ENCODE data around the gene HSP90AA1.
A peak's percentile ranks its signal among the peaks of the same experiment; 100 is the strongest.
"Not testable (repeated sequence)": the region's sequence is repeated elsewhere in the genome, so short reads cannot be mapped to it uniquely, and the experiment has no call there.

HSP90AA1 gene

DNA sequence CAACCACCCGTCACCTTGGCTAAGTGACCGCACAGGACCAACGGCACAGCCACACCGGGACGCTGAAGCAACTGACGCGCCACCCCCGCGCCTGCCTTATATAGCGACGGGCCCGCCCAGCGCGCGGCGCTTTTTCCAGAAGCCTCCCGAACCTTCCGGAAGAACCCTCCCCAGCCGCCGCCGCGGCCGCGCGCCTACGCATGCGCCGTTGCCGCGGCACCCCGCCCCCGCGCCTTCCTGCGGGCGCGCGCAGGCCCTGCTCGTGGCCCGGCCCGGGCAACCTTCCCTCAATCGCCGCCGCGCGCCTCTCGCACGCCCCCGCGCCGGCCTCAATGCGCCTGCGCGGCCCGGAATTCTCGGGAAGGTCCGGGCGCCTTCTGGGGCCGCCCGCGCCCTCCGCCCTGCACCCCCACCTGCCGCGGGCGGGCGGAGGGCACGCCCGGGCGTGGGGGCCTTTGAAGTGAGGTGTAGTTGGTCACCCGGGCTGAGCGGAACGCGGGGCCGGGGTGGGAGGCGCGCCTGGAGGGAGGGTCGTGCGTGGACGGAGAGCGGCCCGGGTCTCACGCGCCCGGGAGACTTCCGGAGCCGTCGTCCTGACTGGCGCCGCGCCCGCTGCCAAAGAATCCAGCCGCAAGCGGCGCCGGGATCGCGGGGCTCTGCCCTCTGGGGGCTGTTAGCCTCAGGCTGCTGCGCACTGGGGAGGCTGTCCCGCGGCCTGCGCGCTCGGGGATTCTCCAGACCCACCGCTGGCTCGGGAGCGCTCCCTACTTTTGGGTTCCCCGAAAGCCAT, at the start of gene HSP90AA1:
HSP90AA1 (minus strand) TSS at position 73 of the 790 bp plus-strand sequence. CDS start 666 bp downstream, outside the sequence.
- DNase-seq (ENCODE audit: low read depth in 2 of 2): peak; percentile 96 to 97

DNA sequence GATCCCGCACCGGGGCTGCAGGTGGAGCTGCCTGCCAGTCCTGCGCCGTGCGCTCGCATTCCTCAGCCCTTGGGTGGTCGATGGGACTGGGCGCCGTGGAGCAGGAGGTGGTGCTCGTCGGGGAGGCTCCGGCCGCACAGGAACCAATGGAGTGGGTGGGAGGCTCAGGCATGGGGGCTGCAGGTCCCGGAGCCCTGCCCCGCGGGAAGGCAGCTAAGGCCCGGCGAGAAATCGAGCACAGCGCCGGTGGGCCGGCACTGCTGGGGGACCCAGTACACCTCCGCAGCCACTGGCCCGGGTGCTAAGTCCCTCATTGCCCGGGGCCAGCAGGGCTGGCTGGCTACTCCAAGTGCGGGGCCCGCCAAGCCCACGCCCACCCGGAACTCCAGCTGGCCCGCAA, 48.6 kb upstream of the HSP90AA1 start:
- not testable (repeated sequence) for DNase-seq (ENCODE audit: low read depth in 2 of 2)

DNA sequence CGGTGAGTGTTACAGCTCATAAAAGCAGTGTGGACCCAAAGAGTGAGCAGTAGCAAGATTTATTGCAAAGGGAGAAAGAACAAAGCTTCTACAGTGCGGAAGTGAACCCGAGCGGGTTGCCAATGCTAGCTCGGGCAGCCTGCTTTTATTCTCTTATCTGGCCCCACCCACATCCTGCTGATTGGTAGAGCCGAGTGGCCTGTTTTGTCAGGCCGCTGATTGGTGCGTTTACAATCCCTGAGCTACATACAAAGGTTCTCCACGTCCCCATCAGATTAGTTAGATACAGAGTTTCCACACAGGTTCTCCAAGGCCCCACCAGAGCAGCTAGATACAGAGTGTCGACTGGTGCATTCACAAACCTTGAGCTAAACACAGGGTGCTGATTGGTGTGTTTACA, 47.9 kb upstream of the HSP90AA1 start:
- not testable (repeated sequence) for DNase-seq (ENCODE audit: low read depth in 2 of 2)

DNA sequence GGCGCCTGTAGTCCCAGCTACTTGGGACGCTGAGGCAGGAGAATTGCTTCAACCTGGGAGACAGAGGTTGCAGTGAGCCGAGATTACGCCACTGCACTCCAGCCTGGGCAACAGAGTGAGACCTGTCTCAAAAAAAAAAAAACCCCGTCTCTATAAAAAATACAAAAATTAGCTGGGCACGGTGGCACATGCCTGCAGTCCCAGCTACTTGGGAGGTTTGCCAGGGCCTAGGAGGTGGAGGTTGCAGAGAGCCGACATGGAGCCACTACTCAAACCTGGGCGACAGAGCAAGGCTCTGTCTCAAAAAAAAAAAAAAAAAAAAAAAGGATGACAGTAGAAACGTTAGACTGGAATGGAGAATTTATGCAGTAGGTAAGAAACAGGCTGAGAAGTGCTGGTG, 47.2 kb upstream of the HSP90AA1 start:
- not testable (repeated sequence) for DNase-seq (ENCODE audit: low read depth in 2 of 2)

DNA sequence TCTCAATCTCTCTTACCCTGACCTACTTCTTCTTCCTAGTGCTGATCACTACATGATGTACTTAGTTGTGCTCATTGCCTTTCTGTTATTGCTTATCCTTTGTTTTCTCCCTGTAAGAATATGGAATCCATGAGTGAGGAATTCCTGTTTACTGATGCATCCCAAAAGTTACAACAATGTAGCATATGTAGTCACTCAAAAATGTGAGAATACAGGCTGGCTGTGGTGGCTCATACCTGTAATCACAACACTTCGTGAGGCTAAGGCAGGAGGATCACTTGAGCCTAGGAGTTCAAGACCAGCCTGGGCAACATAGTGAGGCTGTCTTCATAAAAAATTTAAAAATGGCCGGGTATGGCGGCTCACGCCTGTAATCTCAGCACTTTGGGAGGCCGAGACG, 44.9 kb upstream of the HSP90AA1 start:
- DNase-seq (ENCODE audit: low read depth in 2 of 2): no peak

DNA sequence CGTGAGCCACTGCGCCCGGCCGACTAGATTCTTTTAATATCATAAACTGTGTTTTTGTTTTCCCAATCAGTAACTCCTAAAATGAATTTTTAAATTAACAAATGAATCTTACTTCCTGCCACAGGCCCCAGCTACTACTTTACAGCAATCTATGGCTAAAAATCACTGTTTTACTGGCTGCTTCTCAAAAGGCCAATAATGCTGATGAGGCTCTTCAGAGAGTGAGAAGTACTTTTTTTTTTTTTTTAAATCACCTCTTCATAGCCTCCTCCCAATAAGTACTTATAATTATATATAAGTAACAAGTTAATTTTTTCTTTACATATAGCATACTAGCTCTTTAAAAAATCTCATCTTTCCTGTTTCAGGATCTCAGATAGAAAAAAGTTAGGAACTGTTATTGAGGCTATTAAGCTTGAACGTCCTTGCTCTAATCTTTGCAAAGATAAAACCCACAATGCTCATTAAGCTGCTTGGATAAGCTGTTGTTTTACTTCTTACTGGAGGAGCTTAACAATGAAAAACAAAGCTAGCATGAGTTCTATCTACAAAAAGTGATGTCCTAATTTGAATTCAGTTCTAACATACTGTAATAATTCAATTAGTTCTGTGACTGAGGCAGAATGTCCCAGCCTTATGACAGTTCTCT, 40.1 kb upstream of the HSP90AA1 start:
- no peak for DNase-seq (ENCODE audit: low read depth in 2 of 2)

DNA sequence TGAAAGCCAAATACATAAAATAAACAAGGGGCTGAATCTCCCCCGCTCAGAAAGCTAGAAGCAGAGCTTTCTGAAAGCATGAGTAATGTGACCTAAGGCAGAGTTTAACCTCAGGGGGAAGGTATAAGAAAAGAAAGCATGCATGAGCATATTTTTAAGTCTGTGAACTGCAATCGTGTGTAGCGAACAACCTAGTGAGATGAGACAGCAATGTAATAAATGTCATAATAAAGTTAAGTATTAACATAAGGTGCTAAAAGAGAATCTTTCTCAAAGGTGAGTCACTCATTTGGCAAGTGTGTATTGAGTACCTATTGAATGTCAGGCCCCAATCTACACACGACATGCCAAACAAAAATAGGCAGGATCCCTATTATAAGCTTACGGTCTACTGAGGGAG, 38.7 kb upstream of the HSP90AA1 start:
- no peak for DNase-seq (ENCODE audit: low read depth in 2 of 2)

DNA sequence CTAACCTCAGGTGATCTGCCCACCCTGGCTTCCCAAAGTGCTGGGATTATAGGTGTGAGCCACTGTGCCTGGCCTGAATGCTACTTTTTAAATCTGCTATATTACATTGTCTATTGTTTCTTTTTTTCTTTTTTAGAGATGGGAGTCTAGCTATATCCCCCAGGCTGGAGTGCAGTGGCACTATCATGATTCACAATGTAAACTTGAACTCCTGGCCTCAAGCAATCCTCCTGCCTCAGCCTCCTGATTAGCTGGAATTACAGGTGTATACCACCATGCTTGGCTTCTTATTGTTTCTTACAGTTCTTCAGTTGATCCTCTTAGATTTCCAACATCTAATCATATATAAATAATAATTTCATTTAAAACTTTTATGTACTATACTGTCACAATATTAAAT, 37.6 kb upstream of the HSP90AA1 start:
- DNase-seq (ENCODE audit: low read depth in 2 of 2): no peak

DNA sequence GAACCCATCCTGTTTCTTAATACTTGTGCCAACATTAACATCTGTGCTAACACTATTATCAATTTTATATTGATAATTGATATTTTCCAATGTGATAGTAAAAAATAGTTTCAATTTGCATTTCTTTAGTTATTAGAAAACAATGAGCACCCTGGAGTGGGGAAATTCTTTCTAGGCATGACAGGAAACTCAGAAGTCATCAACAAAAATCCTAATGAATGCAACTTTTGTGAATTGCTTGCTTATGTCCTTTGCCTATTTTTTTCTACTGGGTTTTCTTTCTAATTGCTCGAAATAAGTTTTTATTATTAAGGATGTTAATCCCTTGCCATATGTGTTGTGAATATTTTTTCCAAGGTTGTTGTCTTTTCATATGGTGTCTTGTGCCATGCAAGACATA, 34.7 kb upstream of the HSP90AA1 start:
- DNase-seq (ENCODE audit: low read depth in 2 of 2): no peak

DNA sequence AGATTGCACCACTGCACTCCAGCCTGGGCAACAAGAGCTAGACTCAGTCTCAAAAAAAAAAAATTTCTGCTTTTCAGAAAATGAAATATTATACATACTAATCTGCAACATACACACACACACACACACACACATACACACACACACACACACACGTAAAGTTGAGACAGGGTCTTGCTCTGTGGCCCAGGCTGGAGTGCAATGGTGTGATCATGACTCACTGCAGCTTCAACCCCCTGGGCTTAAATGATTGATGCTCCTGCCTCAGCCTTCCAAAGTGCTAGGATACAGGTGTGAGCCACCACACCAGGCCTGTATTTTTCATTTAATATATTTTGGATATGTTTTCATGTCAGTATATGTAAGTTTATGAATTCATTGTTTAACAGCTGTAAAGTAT, 34.0 kb upstream of the HSP90AA1 start:
- DNase-seq (ENCODE audit: low read depth in 2 of 2): no peak

DNA sequence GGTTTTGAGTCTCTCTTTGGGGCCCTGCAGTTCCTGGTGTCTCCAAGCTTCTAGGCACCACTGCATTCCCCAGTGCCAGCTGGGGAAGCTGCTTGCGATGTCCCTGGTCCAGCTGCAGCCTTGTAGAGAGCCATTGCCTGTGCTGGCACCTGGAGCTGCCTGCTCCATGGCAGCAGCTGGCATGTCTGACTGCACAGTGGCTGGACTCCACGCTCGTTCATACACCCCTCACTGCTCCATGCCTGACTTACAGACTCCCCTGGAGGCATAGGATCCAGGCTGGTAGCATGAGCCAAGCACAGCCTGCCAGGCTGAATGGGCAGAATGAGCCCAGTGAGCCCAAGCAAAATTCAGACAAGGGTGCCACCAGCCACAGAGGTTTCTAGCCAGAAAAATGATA, 31.0 kb upstream of the HSP90AA1 start:
- DNase-seq (ENCODE audit: low read depth in 2 of 2): no peak

DNA sequence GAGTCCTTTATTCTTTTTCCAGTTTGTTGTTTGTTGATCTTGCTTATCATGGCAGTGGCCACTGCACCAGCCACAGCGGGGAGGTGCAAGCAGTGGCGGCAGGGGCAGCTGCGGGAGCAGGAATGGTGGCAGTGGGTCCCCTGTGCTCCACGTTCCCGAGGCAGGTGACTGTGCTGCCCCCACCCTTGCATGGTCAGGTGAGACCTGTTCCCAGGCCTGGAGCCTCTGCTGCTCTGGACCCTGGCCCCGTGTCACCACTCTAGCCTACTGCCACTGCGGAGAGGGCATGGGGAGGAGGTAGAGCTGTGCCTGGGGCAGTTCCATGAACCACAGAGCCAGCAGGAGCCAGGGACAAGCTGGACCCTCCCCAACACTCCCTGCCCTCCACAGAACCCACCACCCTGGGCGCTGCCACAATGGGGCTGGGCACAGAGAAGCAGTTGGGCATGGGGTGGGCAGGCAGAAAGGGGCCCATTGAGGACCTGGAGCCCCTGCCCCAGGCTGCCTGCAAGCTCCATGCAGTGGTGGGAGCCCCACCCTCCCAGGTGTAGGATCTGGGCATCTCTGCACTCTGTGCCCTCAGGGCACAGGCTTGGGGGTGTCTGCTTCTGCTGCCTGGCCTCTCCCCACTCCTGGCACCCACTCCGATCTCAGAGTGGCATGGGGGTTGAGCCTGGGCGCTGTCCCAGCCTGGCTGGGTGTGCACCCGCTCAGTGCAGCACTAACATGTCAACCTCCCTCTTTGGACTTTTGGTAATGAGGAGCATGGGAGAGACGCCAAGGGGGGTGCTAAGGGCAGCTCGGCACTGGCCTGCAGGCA, 29.7 kb upstream of the HSP90AA1 start:
- no peak for DNase-seq (ENCODE audit: low read depth in 2 of 2)

DNA sequence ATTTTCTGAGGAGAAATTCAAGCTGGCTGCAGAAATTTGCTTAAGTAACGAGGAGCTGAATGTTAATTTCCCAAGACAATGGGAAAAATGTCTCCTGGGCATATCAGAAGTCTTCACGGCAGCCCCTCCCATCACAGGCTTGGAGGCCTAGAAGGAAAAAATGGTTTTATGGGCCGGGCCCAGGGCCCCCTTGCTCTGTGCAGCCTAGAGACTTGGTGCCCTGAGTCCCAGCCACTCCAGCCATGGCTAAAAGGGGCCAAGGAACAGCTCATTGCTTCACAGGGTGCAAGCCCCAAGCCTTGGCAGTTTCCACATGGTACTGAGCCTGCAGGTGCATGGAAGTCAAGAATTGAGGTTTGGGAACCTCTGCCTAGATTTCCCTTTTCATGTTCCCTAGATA, 24.3 kb upstream of the HSP90AA1 start:
- DNase-seq (ENCODE audit: low read depth in 2 of 2): no peak

DNA sequence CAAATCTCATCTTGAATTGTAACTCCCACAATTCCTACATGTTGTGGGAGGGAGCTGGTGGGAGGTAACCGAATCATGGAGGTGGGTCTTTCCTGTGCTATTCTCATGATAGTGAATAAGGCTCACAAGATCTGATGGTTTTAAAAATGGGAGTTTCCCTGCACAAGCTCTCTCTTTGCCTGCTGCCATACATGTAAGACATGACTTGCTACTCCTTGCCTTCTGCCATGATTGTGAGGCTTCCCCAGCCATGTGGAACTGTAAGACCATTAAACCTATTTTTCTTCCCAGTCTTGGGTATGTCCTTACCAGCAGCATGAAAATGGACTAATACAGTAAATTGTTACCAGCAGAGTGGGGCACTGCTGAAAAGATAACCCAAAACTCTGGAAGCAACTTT, 22.5 kb upstream of the HSP90AA1 start:
- not testable (repeated sequence) for DNase-seq (ENCODE audit: low read depth in 2 of 2)

DNA sequence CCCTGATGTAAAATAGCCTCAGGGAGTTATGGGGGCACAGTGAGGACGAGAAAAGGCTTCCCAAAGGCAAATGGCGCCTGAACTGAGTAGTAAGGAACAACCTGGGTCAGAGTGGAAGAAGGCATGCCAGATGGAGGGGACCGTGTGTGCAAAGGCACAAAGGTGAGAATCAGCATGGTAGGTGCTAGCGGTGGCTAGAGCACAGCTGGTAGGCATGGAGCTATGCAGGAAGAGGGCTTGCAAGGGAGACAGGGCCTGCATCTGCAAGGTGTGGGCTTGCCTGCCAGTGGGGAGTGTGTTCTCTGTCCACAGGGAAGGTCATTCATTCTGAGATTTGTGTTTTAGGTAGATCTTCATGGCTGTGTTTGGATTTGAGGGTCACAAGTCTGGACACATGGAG, 18.5 kb upstream of the HSP90AA1 start:
- DNase-seq (ENCODE audit: low read depth in 2 of 2): no peak

DNA sequence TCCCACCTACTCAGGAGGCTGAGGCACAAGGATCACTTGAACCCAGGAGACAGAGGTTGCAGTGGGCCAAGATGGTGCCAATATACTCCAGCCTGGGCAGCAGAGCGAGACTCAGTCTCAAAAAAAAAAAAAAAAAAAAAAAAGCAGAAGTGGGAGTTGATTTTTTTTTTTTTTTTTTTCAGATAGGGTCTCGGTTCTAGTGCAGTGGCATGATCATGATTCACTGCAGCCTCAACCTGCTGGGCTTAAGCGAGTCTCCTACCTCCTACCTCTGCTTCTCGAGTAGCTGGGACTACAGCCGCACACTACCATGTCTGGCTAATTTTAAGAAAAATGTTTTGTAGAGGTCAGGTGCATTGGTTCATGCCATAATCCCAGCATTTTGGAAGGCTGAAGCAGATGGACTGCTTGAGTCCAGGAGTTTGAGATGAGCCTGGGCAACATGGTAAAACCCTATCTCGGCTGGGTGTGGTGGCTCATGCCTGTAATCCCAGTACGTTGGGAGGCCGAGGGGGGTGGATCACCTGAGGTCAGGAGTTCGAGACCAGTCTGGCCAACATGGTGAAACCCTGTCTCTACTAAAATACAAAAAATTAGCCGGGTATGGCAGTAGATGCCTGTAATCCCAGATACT, 16.3 kb upstream of the HSP90AA1 start:
- DNase-seq (ENCODE audit: low read depth in 2 of 2): no peak

DNA sequence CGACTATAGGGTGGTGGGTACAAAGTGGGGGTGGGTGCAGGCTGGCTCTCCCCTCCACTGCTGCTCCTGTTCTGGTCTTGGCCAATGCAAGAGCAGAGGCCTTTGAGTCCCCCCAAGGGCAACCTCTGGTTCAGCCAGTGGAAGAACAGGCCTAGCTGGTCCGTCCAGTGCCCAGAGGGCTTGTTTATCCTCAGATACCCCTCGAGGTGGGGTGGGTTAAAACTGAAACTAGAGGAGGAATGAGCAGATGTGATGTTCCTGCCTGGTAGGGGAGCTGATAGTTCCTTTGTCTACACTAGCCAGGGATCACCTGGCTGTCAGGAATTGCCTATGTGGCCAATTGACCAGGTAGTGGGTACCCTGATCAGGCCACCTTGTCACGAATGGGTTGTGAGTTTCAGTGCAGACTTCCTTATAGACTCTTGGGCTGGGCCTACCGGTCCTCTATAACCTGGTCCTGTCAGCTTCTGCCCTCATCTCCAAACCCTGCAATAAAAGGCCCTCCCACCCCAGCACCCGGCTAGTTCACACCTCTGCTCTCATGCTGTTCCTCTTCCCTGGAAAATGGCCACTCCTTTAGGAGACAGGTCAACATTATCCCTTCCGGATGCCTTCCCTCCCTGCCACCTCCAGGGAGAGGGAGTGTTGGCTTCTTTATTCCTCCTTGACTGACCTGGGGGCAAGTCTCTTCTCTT, 10.7 kb upstream of the HSP90AA1 start:
- no peak for DNase-seq (ENCODE audit: low read depth in 2 of 2)

DNA sequence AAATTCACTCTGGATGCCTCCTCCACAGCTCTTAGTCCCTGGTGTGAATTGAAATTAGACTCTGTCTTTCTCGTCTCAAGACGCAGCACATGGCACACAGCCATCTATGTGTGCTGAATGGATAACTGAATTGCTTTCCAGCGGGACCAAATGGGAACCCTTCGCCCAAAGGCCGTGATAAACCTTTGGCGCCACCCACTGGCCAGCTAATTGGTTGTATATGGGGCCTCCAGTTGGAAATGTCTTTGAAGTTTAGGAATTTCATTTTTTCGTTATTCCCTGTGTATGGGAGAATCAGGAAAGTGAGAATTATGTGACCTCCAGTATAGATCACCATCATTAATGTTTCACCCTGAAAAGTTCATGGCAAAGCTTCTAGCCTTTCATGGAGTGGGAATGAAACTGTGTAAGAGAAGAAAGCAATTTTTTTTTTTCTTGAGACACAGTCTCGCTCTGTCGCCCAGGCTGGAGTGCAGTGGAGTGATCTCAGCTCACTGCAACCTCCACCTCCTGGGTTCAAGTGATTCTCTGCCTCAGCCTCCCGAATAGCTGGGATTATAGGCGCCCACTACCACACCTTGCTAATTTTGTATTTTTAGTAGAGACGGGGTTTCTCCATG, 9.8 kb upstream of the HSP90AA1 start:
- peak; percentile 28 to 58 for DNase-seq (ENCODE audit: low read depth in 2 of 2)

DNA sequence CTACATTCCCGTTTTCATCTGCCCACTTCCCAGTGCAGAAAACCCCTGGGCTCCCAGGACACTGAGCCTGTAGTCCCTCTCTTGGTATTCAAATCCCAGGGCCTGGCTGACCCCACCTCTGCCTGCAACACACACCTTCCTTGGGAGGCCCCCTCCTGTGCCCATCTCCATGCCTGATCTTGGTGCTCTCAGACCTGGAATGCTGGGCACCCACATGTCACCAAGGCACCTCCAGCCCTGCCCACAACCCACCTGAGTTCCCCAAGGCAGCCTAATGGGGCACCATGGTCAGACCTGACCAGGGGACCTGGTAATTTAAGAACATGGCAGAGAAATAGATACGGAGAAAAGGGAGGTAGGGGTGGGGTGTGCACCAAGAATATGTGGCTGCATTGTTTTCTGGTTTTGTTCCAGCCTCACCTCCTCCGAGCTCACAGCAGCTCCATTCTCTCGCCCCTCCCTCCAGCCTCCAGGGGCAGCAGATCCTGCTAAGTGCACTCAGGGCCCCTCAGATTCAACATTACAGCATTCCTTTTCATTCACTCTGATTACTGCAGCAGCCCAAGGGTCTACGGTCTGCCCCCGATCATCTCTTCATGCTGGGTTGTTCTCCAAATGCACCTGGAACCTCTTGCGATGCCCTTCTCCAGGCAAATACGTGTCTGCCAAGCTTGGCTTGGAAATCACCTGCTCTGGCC, 9.2 kb upstream of the HSP90AA1 start:
- no peak for DNase-seq (ENCODE audit: low read depth in 2 of 2)

DNA sequence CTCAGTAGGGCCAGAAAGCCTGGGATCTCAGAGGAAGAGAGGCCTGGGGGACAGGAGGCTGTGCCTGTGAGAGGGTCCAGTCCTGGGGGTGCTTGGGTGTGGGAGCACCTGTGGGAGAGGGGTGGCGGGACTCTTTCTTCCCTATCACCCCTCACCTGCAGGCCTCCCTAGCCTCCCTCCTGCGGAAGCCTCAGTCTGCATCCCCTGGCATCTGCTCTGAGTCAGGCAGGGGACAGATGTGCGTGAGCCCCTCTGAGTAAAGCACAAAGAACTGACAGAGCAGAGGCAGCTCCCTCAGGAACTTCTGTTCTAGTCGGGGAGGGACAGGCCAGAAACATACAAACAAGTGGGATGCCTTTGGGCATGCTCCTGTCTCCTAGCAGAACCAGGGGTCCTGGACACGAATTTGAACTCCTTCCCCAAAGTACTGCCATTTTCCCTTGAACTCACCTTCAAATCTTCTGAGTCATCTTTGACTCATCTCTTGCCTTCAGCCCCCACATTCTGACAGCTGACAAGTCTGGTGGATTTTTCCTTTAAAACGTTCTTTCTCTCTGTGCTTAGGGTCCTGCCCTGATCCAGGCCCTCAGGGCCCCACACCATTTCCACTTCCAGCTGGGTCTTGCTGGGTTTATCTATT, 8.5 kb upstream of the HSP90AA1 start:
- DNase-seq (ENCODE audit: low read depth in 2 of 2): no peak

All from stimulated activated CD8-positive, alpha-beta memory T cell treated with anti-CD3 and anti-CD28 coated beads, Interleukin-7, amount 100 ng/mL, for 1 hour (primary cell).